Mucosa of descending colon (tissue), 3 donors: ENCODE data around the gene MAMDC2. TPM values are rescaled to one million over a fixed set of nuclear protein-coding genes. Genes with fewer than 3 reads are reported as not detected.

Experiments
- ATAC-seq: fragments of 200-7000 bp; cut with Tn5 transposase; one replicate; pipeline ENCODE4 v1.9.1; 2020; ENCODE audit warnings: mild to moderate bottlenecking, moderate library complexity
- DNase-seq, 3 donors: peaks; one replicate each; pipeline ENCODE4 v3.0.0-alpha.2; 2020
- H3K36me3 ChIP-seq: fragments of 200-600 bp; one replicate; pipeline ENCODE4 v1.8.0; 2021; ENCODE audit warnings: low read depth, mild to moderate bottlenecking
- H3K4me1 ChIP-seq: fragments of 200-600 bp; one replicate; pipeline ENCODE4 v1.8.0; 2021; ENCODE audit warnings: low read depth, mild to moderate bottlenecking
- H3K4me3 ChIP-seq: fragments of 200-600 bp; one replicate; pipeline ENCODE4 v1.8.0; 2021; ENCODE audit warnings: mild to moderate bottlenecking
- H3K9me3 ChIP-seq: fragments of 200-600 bp; one replicate; pipeline ENCODE4 v1.8.0; 2021; ENCODE audit warnings: mild to moderate bottlenecking
- intact Hi-C, 2 donors: fragments of 100-400 bp; cut with DNase I in 1 of 2; cut with micrococcal nuclease in 1 of 2; formaldehyde crosslinking; loops; one replicate each; pipeline versions ENCODE4 v1.11.0 to v1.11.1; 2022; cut with DNase I, micrococcal nuclease
- total RNA-seq, 3 donors: library from RNA; stranded (reverse); fragmentation: NEBNext Ultra II Directional in 2 of 3; extraction: Animal tissue kit (Norgen Biotek cat#: 25700) in 2 of 3; gene quantifications; one replicate each; pipeline versions ENCODE4 v1.2.1 to v1.2.4, GENCODE V29; 2021 to 2023
- TF ChIP-seq, protein P1 (sequence below): fragments of 200-600 bp; IDR thresholded peaks from one replicate; pipeline ENCODE4 v1.8.0; 2022; ENCODE audit warnings: antibody characterized with exemption, mild to moderate bottlenecking
- donor health status: DM: no; HTN: no; CAD: no; lungs with moderate emphysema.
- donor health status: DM: no; HTN: no; CAD: no.
- donor health status: DM: no; HTN: yes; CAD: no.

Gene MAMDC2
- total RNA-seq, 3 donors from 2014 or later = 3.5 to 70.6 (median 6.9) TPM

DNA sequence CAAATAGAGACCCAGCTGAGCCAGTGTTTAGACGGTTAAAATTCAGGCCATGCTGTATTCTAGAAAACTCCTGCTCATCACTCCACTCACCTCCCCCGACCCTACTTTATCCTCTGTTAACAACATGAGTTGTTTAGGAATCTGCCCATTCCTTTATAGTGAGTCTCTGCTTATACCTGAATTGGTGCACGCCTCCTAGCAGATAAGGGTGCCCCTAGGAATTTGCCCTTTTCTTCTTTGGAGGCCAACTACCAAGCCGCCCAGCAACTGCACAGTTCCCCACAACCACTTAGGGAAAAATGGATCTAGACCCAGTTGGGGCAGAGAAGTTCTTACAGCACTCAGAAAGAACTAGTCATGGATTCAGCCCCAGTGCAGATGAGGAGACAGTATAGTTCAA lies 102.3 kb downstream of the MAMDC2 start:
- ATAC-seq (no peak), DNase-seq (no peak)
- Histone ChIP-seq H3K4me3 (no peak overlapping the region), H3K4me1 (peaks cover 8% of the 10 kb centered on the region), H3K36me3 (no peaks in the 10 kb centered on the region), H3K9me3 (no peaks in the 10 kb centered on the region)
- TF ChIP-seq, protein P1, sequence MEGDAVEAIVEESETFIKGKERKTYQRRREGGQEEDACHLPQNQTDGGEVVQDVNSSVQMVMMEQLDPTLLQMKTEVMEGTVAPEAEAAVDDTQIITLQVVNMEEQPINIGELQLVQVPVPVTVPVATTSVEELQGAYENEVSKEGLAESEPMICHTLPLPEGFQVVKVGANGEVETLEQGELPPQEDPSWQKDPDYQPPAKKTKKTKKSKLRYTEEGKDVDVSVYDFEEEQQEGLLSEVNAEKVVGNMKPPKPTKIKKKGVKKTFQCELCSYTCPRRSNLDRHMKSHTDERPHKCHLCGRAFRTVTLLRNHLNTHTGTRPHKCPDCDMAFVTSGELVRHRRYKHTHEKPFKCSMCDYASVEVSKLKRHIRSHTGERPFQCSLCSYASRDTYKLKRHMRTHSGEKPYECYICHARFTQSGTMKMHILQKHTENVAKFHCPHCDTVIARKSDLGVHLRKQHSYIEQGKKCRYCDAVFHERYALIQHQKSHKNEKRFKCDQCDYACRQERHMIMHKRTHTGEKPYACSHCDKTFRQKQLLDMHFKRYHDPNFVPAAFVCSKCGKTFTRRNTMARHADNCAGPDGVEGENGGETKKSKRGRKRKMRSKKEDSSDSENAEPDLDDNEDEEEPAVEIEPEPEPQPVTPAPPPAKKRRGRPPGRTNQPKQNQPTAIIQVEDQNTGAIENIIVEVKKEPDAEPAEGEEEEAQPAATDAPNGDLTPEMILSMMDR = no peak
- intact Hi-C loops = no loop called here

DNA sequence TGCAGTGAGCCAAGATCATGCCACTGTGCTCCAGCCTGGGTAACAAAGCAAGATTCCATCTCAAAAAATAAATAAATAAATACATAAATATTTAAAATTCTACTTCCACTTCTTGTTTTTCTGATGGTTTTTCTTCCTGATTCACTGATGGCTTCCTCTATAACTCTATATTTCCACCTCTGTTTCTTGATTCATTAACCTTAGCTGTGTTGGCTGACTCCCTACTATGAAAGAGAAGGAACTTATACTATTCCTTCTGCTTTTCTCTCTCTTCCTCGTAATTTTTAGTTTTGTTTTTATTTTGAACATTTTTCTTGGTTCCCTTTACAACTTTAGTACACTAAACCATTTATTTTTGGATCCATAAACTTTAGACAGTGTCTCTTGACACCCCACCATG lies 103.5 kb downstream of the MAMDC2 start:
- Histone ChIP-seq H3K36me3 (no peaks in the 10 kb centered on the region), H3K4me1 (peaks cover 8% of the 10 kb centered on the region), H3K4me3 (no peak overlapping the region), H3K9me3 (no peaks in the 10 kb centered on the region)
- TF ChIP-seq, protein P1 = no peak
- ATAC-seq = no peak
- DNase-seq = no peak
- intact Hi-C loops = no loop called here

DNA sequence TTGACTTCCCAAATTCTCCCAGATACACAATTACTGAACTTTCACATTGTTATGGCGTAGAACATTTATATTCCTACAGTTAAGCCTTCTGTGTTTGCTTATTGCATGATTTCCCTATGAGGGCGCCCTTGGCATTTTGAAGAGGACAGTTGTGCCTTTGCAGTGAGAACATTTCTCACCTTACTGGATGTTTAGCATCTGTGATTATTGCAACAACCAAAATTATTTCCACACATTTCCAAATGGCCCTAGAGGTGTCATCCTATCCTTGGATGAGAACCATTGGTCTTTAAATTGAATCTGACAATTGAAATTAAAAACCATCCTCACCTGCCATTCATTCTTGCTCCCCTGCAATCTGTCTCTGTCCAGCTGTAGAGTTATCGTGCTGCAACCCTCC lies 104.0 kb downstream of the MAMDC2 start:
- Histone ChIP-seq H3K4me1 (peaks cover 8% of the 10 kb centered on the region), H3K9me3 (no peaks in the 10 kb centered on the region), H3K36me3 (no peaks in the 10 kb centered on the region), H3K4me3 (no peak overlapping the region)
- intact Hi-C loops = no loop called here
- TF ChIP-seq, protein P1 = no peak
- ATAC-seq (no peak), DNase-seq (no peak)

DNA sequence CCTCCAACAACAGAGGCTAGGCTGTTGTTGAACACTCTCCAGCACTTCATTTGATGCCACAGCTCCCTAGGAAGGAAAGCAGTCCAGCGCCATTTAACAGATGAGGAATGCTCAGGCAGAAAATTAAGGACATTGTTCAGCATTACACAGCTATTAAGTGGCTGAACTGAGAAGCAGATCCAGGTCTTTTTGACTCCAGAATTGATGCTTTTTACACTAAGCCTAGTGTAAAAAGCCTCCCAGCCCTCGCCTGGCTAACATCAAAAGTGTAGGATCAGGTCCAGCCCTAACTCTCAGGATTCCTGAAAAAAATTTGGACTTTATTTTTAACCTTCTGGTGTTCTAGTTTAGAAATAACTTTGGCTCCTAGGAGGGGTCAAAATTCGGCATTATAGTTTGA lies 108.7 kb downstream of the MAMDC2 start:
- no peaks in the 10 kb centered on the region for H3K4me1 ChIP-seq
- no peaks in the 10 kb centered on the region for H3K9me3 ChIP-seq
- TF ChIP-seq, protein P1 = no peak
- no peaks in the 10 kb centered on the region for H3K36me3 ChIP-seq
- ATAC-seq = no peak
- intact Hi-C loops = no loop called here
- H3K4me3 ChIP-seq = no peak overlapping the region
- no peak for DNase-seq

DNA sequence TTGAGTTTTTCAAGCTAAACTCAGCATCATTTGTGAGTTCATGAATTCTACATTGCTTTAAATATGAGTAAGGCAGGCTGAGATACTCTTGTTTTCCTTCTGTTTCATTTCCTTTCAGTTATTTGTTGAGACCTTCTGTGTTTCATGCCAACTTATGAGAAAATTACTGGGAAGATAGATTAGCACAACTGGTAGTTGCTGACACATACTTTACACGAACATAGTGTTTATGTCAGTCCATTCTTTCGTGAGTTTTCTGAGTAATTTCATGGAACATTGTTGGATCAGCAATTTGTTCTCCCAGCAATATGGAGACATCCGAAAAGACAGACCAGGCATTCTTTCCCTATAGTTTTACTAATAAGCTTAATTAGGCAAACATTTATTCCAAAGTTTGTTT lies 113.1 kb downstream of the MAMDC2 start:
- no peaks in the 10 kb centered on the region for H3K4me1 ChIP-seq
- no peaks in the 10 kb centered on the region for H3K9me3 ChIP-seq
- no peak overlapping the region for H3K4me3 ChIP-seq
- DNase-seq (no peak), ATAC-seq (no peak)
- TF ChIP-seq, protein P1 = no peak
- H3K36me3 ChIP-seq = no peaks in the 10 kb centered on the region
- intact Hi-C loops = no loop called here

DNA sequence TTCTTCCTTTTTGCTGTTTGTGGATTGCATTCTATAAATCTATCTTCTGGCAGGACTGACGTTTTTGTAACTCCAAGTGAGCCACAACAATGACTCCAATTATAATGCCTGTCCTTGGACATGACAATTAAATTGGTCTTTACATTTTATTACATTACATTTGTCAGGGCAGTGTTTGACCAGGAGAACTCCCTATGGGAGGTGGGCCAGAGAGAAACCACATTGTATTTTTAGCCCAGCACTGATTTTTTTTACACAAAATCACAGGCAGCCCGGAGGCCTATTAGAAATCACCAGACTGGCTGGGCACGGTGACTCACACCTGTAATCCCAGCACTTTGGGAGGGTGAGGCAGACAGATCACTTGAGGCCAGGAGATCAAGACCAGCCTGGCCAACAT lies 116.0 kb downstream of the MAMDC2 start:
- no peaks in the 10 kb centered on the region for H3K9me3 ChIP-seq
- no peaks in the 10 kb centered on the region for H3K36me3 ChIP-seq
- ATAC-seq = peak; percentile 71
- peak in 1 of 3 donors; percentile 17 for DNase-seq
- H3K4me3 ChIP-seq = no peak overlapping the region
- intact Hi-C loops = no loop called here
- TF ChIP-seq, protein P1 = no peak
- no peaks in the 10 kb centered on the region for H3K4me1 ChIP-seq
